Measurements from ENCODE around the gene ARL6IP5.
A peak's percentile ranks its signal among the peaks of the same experiment; 100 is the strongest.

Gene ARL6IP5

GRCh38 chr3:69119681-69120080 is 34.9 kb downstream of the ARL6IP5 start:
- FAIRE-seq: no peak

- peak; percentile 54 for FAIRE-seq
These were observed 36.2 kb downstream of the ARL6IP5 start for GRCh38 chr3:69120879-69121464.

- no peak for FAIRE-seq
These were observed 36.8 kb downstream of the ARL6IP5 start for GRCh38 chr3:69121513-69121912.

GRCh38 chr3:69121950-69122349 is 37.2 kb downstream of the ARL6IP5 start:
- FAIRE-seq: no peak

- no peak for FAIRE-seq
These were observed 37.7 kb downstream of the ARL6IP5 start, which contains the start of gene LMOD3 for GRCh38 chr3:69122403-69122802. Gene LMOD3 (minus strand): TSS chr3:69122595. CDS start chr3:69122386, 209 bp downstream.

GRCh38 chr3:69126216-69126615 is 41.5 kb downstream of the ARL6IP5 start:
- FAIRE-seq: no peak

GRCh38 chr3:69126999-69127398 is 42.3 kb downstream of the ARL6IP5 start:
- no peak for FAIRE-seq

- no peak for FAIRE-seq
These were observed 43.8 kb downstream of the ARL6IP5 start for GRCh38 chr3:69128509-69128908.

- no peak for FAIRE-seq
These were observed 44.8 kb downstream of the ARL6IP5 start for GRCh38 chr3:69129531-69129930.

GRCh38 chr3:69130689-69131088 is 46.0 kb downstream of the ARL6IP5 start:
- no peak for FAIRE-seq

- no peak for FAIRE-seq
These were observed 52.3 kb downstream of the ARL6IP5 start for GRCh38 chr3:69137005-69137404.

GRCh38 chr3:69137412-69137811 is 52.7 kb downstream of the ARL6IP5 start:
- FAIRE-seq: no peak

GRCh38 chr3:69141313-69141712 is 56.6 kb downstream of the ARL6IP5 start:
- FAIRE-seq: no peak

- no peak for FAIRE-seq
These were observed 57.4 kb downstream of the ARL6IP5 start for GRCh38 chr3:69142090-69142489.

- FAIRE-seq: no peak
These were observed 58.2 kb downstream of the ARL6IP5 start for GRCh38 chr3:69142797-69143454.

GRCh38 chr3:69143612-69144011 is 58.9 kb downstream of the ARL6IP5 start:
- FAIRE-seq: no peak

- no peak for FAIRE-seq
These were observed 60.0 kb downstream of the ARL6IP5 start for GRCh38 chr3:69144631-69145245.

- FAIRE-seq: no peak
These were observed 61.0 kb downstream of the ARL6IP5 start for GRCh38 chr3:69145688-69146087.

GRCh38 chr3:69149586-69149985 is 64.8 kb downstream of the ARL6IP5 start:
- no peak for FAIRE-seq

All from A204.1 (cell line).